GM23338 (cell line): ENCODE data around the gene GRK5. TPM values are rescaled to one million over a fixed set of nuclear protein-coding genes. Genes with fewer than 3 reads are reported as not detected.

ENCODE experiments used
- ATAC-seq: fragments of 200-7000 bp; cut with Tn5 transposase; 3 replicates; pipeline ENCODE4 v1.9.1; 2020
- DNase-seq: peaks from one replicate; pipeline ENCODE4 v3.0.0-alpha.2; 2015; ENCODE audit warnings: low spot score
- H2AFZ ChIP-seq: fragments of 200-600 bp; sonication (generic); 2 replicates; pipeline ENCODE4 v1.8.0; 2016; ENCODE audit warnings: antibody characterized with exemption, mild to moderate bottlenecking, moderate library complexity
- H3F3A ChIP-seq: fragments of 200-600 bp; sonication (generic); replicated peaks from 2 replicates; pipeline ENCODE4 v1.8.0; 2017; ENCODE audit warnings: antibody characterized with exemption, mixed run types, low read depth
- H3K27ac ChIP-seq: fragments of 200-600 bp; sonication (generic); 2 replicates; pipeline ENCODE4 v1.6.1; 2016; ENCODE audit warnings: low read depth
- H3K27me3 ChIP-seq: fragments of 200-600 bp; sonication (generic); 2 replicates; pipeline ENCODE4 v1.8.0; 2016; ENCODE audit warnings: mild to moderate bottlenecking, mixed run types, moderate library complexity; ENCODE audit not compliant: insufficient read depth
- H3K36me3 ChIP-seq: fragments of 200-600 bp; sonication (generic); 2 replicates; pipeline ENCODE4 v1.8.0; 2016; ENCODE audit warnings: mild to moderate bottlenecking; ENCODE audit not compliant: insufficient read depth
- H3K4me1 ChIP-seq: fragments of 200-600 bp; sonication (generic); 2 replicates; pipeline ENCODE4 v1.8.0; 2016; ENCODE audit warnings: mild to moderate bottlenecking, moderate library complexity; ENCODE audit not compliant: insufficient read depth
- H3K4me2 ChIP-seq: fragments of 200-600 bp; sonication (generic); 2 replicates; pipeline ENCODE4 v1.7.1; 2017; ENCODE audit warnings: mixed run types
- H3K4me3 ChIP-seq: fragments of 200-600 bp; sonication (generic); 2 replicates; pipeline ENCODE4 v1.6.1; 2016; ENCODE audit warnings: mixed run types
- H3K79me2 ChIP-seq: fragments of 200-600 bp; sonication (generic); replicated peaks from 2 replicates; pipeline ENCODE4 v1.8.0; 2017; ENCODE audit warnings: mild to moderate bottlenecking; ENCODE audit not compliant: insufficient read depth
- H3K9me2 ChIP-seq: fragments of 200-600 bp; sonication (generic); 2 replicates; pipeline ENCODE4 v1.8.0; 2017; ENCODE audit not compliant: insufficient read depth
- H4K20me1 ChIP-seq: fragments of 200-600 bp; sonication (generic); replicated peaks from 2 replicates; pipeline ENCODE4 v1.8.0; 2017; ENCODE audit warnings: mild to moderate bottlenecking; ENCODE audit not compliant: insufficient read depth
- H3K27ac Mint-ChIP-seq: 2 replicates; pipeline ENCODE4 v1.8.0; 2020; ENCODE audit warnings: inconsistent platforms, mild to moderate bottlenecking, moderate library complexity, mixed read lengths
- H3K27me3 Mint-ChIP-seq: 3 replicates; pipeline ENCODE4 v1.8.0; 2022; ENCODE audit warnings: low read depth, mild to moderate bottlenecking, moderate library complexity, mixed read lengths, inconsistent platforms; ENCODE audit not compliant: insufficient read depth, poor library complexity
- H3K36me3 Mint-ChIP-seq: 3 replicates; pipeline ENCODE4 v1.8.0; 2021; ENCODE audit warnings: low read depth, mild to moderate bottlenecking, inconsistent platforms, moderate library complexity, mixed read lengths
- H3K4me1 Mint-ChIP-seq: 3 replicates; pipeline ENCODE4 v1.8.0; 2020; ENCODE audit warnings: mild to moderate bottlenecking, inconsistent platforms, mixed read lengths
- H3K4me3 Mint-ChIP-seq: 3 replicates; pipeline ENCODE4 v1.8.0; 2021; ENCODE audit warnings: moderate library complexity, mild to moderate bottlenecking, inconsistent platforms, mixed read lengths
- H3K9me3 Mint-ChIP-seq: 3 replicates; pipeline ENCODE4 v1.8.0; 2020; ENCODE audit warnings: moderate library complexity, mild to moderate bottlenecking, inconsistent platforms, mixed read lengths
- CREB1 ChIP-seq: fragments of 250-450 bp; sonication (Bioruptor Pico); IDR thresholded peaks from 2 replicates; pipeline ENCODE4 v1.5.0; 2020; ENCODE audit warnings: low read depth, mild to moderate bottlenecking, moderate library complexity
- EZH2 ChIP-seq: fragments of 200-600 bp; sonication (generic); IDR thresholded peaks from one replicate; pipeline ENCODE4 v1.8.0; 2017; ENCODE audit warnings: antibody characterized with exemption, mild to moderate bottlenecking, low read depth; ENCODE audit not compliant: unreplicated experiment
- STAT1 ChIP-seq: IDR thresholded peaks from one replicate; pipeline ENCODE4 v1.6.1; 2016; ENCODE audit warnings: antibody characterized with exemption; ENCODE audit not compliant: unreplicated experiment
- ZNF331 ChIP-seq: fragments of 250-450 bp; sonication (Bioruptor Pico); IDR thresholded peaks from 2 replicates; pipeline ENCODE4 v1.5.0; 2020; ENCODE audit warnings: low read depth, mild to moderate bottlenecking, moderate library complexity
- polyA plus RNA-seq: library from polyadenylated mRNA; unstranded; fragments of >200 nt; fragmentation: Nextera tagmentation; extraction: Ambion mirVana; gene quantifications from 2 replicates; pipeline ENCODE4 v1.2.1, GENCODE V29; 2016
- total RNA-seq: library from RNA; depleted of rRNA; stranded (reverse); fragments of >200 nt; shearing (Covaris generic); gene quantifications from 2 replicates; pipeline ENCODE4 v1.2.3, GENCODE V29; 2014
- TF ChIP-seq, protein P1 (sequence below): fragments of 250-450 bp; sonication (Bioruptor Pico); IDR thresholded peaks from 2 replicates; pipeline ENCODE4 v1.5.0; 2020; ENCODE audit warnings: mild to moderate bottlenecking, moderate library complexity
- TF ChIP-seq, protein P2 (sequence below): IDR thresholded peaks from one replicate; pipeline ENCODE4 v1.6.1; 2018; ENCODE audit warnings: antibody characterized with exemption; ENCODE audit not compliant: unreplicated experiment

Gene GRK5
- total and polyA plus RNA-seq, 2 experiments from 2014 or later = 0.53 to 2.0 TPM

DNA sequence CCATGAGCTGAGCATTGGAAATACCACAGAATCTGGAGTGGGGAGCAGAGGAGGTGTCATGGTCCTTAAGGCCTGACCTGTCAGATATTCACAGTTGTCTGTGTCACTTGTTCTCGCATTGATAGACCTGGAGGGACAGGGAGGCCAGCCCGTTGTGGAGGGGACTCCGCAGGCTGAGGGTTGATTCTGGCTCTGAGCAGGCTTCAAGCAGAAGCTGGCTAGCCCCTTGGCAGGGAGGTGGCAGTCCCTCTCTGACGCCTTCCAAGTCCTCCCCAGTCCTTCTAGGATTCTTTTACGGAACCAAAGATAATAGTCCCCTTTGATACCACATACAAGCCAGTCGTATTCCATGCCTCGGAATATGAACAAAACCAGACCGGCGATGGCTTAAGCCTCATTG is 65.4 kb downstream of the GRK5 start:
- H3K9me2 ChIP-seq = no peaks in the 10 kb centered on the region
- Mint-ChIP-seq H3K27me3 (peaks cover 8% of the 10 kb centered on the region), H3K9me3 (no peaks in the 10 kb centered on the region), H3K27ac (no peak overlapping the region), H3K4me3 (no peak overlapping the region), H3K36me3 (no peaks in the 10 kb centered on the region), H3K4me1 (peaks cover 12% of the 10 kb centered on the region)
- H3K27ac ChIP-seq = no peak overlapping the region
- no peaks in the 10 kb centered on the region for H3K36me3 ChIP-seq
- no peaks in the 10 kb centered on the region for H3K27me3 ChIP-seq
- no peaks in the 10 kb centered on the region for H3F3A ChIP-seq
- no peak for ATAC-seq
- DNase-seq = no peak
- H3K4me2 ChIP-seq = no peak overlapping the region
- H3K4me3 ChIP-seq = no peak overlapping the region
- TF ChIP-seq CREB1 (no peak), ZNF331 (CRISPR knock-in tag) (no peak), EZH2 (no peak), STAT1 (no peak)
- TF ChIP-seq, protein P1, sequence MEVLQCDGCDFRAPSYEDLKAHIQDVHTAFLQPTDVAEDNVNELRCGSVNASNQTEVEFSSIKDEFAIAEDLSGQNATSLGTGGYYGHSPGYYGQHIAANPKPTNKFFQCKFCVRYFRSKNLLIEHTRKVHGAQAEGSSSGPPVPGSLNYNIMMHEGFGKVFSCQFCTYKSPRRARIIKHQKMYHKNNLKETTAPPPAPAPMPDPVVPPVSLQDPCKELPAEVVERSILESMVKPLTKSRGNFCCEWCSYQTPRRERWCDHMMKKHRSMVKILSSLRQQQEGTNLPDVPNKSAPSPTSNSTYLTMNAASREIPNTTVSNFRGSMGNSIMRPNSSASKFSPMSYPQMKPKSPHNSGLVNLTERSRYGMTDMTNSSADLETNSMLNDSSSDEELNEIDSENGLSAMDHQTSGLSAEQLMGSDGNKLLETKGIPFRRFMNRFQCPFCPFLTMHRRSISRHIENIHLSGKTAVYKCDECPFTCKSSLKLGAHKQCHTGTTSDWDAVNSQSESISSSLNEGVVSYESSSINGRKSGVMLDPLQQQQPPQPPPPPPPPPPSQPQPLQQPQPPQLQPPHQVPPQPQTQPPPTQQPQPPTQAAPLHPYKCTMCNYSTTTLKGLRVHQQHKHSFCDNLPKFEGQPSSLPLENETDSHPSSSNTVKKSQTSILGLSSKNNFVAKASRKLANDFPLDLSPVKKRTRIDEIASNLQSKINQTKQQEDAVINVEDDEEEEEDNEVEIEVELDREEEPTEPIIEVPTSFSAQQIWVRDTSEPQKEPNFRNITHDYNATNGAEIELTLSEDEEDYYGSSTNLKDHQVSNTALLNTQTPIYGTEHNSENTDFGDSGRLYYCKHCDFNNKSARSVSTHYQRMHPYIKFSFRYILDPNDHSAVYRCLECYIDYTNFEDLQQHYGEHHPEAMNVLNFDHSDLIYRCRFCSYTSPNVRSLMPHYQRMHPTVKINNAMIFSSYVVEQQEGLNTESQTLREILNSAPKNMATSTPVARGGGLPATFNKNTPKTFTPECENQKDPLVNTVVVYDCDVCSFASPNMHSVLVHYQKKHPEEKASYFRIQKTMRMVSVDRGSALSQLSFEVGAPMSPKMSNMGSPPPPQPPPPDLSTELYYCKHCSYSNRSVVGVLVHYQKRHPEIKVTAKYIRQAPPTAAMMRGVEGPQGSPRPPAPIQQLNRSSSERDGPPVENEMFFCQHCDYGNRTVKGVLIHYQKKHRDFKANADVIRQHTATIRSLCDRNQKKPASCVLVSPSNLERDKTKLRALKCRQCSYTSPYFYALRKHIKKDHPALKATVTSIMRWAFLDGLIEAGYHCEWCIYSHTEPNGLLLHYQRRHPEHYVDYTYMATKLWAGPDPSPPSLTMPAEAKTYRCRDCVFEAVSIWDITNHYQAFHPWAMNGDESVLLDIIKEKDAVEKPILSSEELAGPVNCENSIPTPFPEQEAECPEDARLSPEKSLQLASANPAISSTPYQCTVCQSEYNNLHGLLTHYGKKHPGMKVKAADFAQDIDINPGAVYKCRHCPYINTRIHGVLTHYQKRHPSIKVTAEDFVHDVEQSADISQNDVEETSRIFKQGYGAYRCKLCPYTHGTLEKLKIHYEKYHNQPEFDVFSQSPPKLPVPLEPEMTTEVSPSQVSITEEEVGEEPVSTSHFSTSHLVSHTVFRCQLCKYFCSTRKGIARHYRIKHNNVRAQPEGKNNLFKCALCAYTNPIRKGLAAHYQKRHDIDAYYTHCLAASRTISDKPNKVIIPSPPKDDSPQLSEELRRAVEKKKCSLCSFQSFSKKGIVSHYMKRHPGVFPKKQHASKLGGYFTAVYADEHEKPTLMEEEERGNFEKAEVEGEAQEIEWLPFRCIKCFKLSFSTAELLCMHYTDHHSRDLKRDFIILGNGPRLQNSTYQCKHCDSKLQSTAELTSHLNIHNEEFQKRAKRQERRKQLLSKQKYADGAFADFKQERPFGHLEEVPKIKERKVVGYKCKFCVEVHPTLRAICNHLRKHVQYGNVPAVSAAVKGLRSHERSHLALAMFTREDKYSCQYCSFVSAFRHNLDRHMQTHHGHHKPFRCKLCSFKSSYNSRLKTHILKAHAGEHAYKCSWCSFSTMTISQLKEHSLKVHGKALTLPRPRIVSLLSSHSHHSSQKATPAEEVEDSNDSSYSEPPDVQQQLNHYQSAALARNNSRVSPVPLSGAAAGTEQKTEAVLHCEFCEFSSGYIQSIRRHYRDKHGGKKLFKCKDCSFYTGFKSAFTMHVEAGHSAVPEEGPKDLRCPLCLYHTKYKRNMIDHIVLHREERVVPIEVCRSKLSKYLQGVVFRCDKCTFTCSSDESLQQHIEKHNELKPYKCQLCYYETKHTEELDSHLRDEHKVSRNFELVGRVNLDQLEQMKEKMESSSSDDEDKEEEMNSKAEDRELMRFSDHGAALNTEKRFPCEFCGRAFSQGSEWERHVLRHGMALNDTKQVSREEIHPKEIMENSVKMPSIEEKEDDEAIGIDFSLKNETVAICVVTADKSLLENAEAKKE (CRISPR knock-in tag) = no peak
- TF ChIP-seq, protein P2, sequence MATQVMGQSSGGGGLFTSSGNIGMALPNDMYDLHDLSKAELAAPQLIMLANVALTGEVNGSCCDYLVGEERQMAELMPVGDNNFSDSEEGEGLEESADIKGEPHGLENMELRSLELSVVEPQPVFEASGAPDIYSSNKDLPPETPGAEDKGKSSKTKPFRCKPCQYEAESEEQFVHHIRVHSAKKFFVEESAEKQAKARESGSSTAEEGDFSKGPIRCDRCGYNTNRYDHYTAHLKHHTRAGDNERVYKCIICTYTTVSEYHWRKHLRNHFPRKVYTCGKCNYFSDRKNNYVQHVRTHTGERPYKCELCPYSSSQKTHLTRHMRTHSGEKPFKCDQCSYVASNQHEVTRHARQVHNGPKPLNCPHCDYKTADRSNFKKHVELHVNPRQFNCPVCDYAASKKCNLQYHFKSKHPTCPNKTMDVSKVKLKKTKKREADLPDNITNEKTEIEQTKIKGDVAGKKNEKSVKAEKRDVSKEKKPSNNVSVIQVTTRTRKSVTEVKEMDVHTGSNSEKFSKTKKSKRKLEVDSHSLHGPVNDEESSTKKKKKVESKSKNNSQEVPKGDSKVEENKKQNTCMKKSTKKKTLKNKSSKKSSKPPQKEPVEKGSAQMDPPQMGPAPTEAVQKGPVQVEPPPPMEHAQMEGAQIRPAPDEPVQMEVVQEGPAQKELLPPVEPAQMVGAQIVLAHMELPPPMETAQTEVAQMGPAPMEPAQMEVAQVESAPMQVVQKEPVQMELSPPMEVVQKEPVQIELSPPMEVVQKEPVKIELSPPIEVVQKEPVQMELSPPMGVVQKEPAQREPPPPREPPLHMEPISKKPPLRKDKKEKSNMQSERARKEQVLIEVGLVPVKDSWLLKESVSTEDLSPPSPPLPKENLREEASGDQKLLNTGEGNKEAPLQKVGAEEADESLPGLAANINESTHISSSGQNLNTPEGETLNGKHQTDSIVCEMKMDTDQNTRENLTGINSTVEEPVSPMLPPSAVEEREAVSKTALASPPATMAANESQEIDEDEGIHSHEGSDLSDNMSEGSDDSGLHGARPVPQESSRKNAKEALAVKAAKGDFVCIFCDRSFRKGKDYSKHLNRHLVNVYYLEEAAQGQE = no peak
- no peaks in the 10 kb centered on the region for H4K20me1 ChIP-seq
- peaks cover 4% of the 10 kb centered on the region; the same call in 1 of the 2 replicates for H3K4me1 ChIP-seq
- H2AFZ ChIP-seq = no peak overlapping the region
- H3K79me2 ChIP-seq = no peaks in the 10 kb centered on the region
